Hair follicle dermal papilla cell (primary cell): ENCODE data around the gene DNAJB13. TPM values are rescaled to one million over a fixed set of nuclear protein-coding genes. Genes with fewer than 3 reads are reported as not detected.

Source experiments
- total RNA-seq: library from RNA; depleted of rRNA; stranded (reverse); fragments of >200 nt; gene quantifications from 2 replicates; pipeline ENCODE4 v1.2.3, GENCODE V29; 2012

Gene DNAJB13, protein sequence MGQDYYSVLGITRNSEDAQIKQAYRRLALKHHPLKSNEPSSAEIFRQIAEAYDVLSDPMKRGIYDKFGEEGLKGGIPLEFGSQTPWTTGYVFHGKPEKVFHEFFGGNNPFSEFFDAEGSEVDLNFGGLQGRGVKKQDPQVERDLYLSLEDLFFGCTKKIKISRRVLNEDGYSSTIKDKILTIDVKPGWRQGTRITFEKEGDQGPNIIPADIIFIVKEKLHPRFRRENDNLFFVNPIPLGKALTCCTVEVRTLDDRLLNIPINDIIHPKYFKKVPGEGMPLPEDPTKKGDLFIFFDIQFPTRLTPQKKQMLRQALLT
- 0.12 TPM in 1 of 2 replicates, not detected in the other for total RNA-seq

DNA sequence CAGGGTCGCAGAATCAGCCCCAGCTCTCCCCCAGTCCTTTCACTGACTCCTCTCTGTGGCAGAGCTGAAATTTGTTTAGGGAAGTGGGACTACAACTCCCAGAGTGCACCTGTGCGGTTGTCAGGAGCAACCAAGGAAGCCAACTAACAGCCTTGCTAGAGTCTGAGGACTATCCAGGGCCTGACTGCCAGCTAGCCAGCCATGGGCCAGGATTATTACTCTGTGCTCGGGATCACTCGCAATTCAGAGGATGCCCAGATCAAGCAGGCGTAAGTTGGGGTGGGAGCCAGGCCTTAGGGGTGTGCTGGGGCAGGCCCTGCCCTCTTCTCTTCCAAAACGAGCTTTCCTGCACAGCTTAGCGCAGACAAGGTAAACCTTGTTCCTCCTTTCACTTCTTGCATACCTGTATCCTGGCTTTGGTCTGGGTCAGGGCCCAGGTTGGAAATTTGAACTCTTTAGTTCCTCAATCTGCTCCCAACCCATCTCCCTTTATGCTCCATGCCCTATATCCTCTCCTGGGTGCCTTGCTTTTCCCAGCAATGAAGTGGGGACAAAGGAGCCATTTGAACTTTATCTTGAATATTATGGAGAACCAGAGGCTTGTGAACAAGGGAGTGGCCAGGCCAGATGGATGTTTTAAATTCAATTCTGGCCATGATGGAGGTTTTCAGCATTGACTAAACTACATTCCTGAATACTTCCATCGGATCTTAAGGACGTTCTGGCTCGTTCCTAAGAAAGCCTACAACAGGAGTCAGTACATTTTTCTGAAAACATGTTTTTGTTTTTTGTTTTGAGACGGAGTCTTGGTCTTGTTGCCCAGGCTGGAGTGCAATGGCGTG is at the start of gene DNAJB13:
TSS of gene DNAJB13 (plus strand) at position 158 of the 842 bp plus-strand sequence. CDS start at position 202, 44 bp downstream.

DNA sequence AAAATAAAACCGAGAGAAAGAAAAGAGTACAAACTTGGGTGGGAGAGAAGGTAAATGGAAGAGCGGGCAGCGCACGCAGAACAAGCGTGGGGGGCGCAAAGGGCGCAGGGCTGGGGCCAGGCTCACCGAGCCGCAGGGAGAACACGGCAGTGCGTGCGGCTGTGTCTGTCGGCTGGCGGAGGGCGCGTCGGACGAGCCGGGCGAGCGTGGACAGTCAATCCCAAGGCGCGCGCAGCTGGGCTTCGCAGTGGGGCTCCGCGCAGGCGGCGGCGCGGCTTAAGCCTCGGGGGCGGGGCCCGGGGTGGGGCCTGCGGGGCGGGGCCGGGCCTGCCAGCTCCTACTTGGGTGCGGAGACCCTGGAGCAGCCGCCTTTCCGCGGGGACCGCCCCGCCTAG is 31.8 kb downstream of the DNAJB13 start, which contains the start of gene UCP2:
TSS of gene UCP2 (minus strand) at position 249 of the 395 bp plus-strand sequence. CDS start 4,465 bp downstream, outside the sequence.

DNA sequence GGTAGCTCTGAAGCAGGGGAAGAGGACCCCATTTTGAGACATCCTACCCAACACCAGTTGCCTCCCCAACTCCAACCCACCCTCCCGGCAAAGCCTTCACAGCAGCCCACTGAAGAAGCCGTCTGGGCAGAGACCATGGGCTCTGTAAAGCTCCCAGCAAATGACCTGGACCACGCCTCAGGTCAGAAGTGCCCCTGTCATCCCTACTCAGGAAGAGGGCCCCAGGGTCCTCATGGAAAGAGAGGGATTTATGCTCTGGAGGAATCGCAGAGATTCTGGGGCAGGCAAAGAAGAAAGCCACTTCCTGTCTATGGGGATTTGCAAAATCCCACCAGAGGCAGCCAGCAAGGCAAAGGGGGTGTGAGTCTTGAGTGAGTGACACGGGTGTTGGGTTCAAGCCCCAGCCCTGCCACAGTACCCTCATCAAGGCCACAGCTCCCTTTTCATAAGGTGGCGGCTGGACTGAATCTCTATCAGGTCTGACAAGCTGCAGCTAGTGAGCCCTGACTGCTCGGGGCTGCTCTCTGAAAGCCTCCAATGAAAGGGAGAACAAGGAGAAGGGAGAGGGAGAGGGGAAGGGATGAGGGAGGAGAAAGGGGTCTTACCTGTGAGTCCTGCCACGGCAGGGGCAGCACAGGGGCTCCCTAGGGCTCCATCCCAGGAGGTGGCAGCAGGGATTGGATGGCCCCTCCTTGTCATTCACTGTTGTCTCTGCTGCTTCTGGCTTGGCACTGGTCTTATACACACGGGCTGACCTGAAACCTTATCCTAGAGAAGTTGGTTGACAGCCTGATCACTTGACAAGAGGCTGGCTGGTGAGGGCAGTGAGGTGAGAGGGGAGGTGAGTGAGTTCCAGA is 57.8 kb downstream of the DNAJB13 start, which contains the start of gene UCP3:
TSS of gene UCP3 (minus strand) at position 713 of the 857 bp plus-strand sequence. CDS start 2,043 bp downstream, outside the sequence.

Other genes starting within 250 kb of the DNAJB13 start
- gene RAB6A, start 190.0 kb upstream of the DNAJB13 start, total RNA-seq = 167 and 181 TPM in 2 replicates
- gene MRPL48, start 163.2 kb upstream of the DNAJB13 start, total RNA-seq = 13.3 and 14.2 TPM in 2 replicates
- gene COA4, start 74.2 kb upstream of the DNAJB13 start, total RNA-seq = 39.6 and 60.0 TPM in 2 replicates
- 5.2 and 7.1 TPM in 2 replicates for gene PAAF1, start 74.0 kb upstream of the DNAJB13 start, total RNA-seq
- 1.2 and 2.8 TPM in 2 replicates for gene UCP2, start 31.8 kb downstream of the DNAJB13 start, total RNA-seq
- gene UCP3, start 58.1 kb downstream of the DNAJB13 start, total RNA-seq = 0.16 and 0.36 TPM in 2 replicates
- 10.2 and 17.0 TPM in 2 replicates for gene C2CD3, start 220.0 kb downstream of the DNAJB13 start, total RNA-seq
- gene PPME1, start 220.3 kb downstream of the DNAJB13 start, total RNA-seq = 26.1 and 31.6 TPM in 2 replicates